H1 (cell line): Measurements from ENCODE around the gene ZIC1. TPM values are rescaled to one million over a fixed set of nuclear protein-coding genes. Genes with fewer than 3 reads are reported as not detected.

Source experiments
- BRCA1 ChIP-seq: IDR thresholded peaks from 2 replicates; pipeline ENCODE4 v1.6.1; 2012; ENCODE audit warnings: low read depth, low read length, improper control_type of control experiment
- FOSL1 ChIP-seq: IDR thresholded peaks from 2 replicates; pipeline ENCODE4 v1.6.1; 2011; ENCODE audit warnings: mild to moderate bottlenecking, low read depth, low read length, moderate library complexity; ENCODE audit not compliant: insufficient read depth
- GABPA ChIP-seq: IDR thresholded peaks from 2 replicates; pipeline ENCODE4 v1.6.1; 2011; ENCODE audit warnings: mild to moderate bottlenecking, low read length, moderate library complexity, borderline replicate concordance; ENCODE audit not compliant: insufficient read depth
- JUN ChIP-seq: IDR thresholded peaks from 2 replicates; pipeline ENCODE4 v1.6.1; 2011; ENCODE audit warnings: low read depth, mild to moderate bottlenecking, improper control_type of control experiment, low read length
- JUND ChIP-seq: IDR thresholded peaks from 2 replicates; pipeline ENCODE4 v1.6.1; 2011; ENCODE audit warnings: mild to moderate bottlenecking, improper control_type of control experiment, low read length
- KDM1A ChIP-seq: fragments of 200-600, 300-600 bp; sonication (generic); IDR thresholded peaks from 2 replicates; pipeline ENCODE4 v1.7.1; 2016; ENCODE audit warnings: mild to moderate bottlenecking, low read length, borderline replicate concordance
- SRF ChIP-seq: IDR thresholded peaks from 2 replicates; pipeline ENCODE4 v1.6.1; 2011; ENCODE audit warnings: mild to moderate bottlenecking, low read depth, low read length, moderate library complexity
- TAF7 ChIP-seq: optimal IDR thresholded peaks from 2 replicates; pipeline ENCODE3; 2011; ENCODE audit warnings: low read depth, mild to moderate bottlenecking, inconsistent platforms, low read length, moderate library complexity, borderline replicate concordance
- TBP ChIP-seq: IDR thresholded peaks from 2 replicates; pipeline ENCODE4 v1.6.1; 2011; ENCODE audit warnings: low read depth, low read length, improper control_type of control experiment
- YY1 ChIP-seq: IDR thresholded peaks from 2 replicates; pipeline ENCODE4 v1.6.1; 2011; ENCODE audit warnings: low read depth, mild to moderate bottlenecking, low read length
- polyA plus RNA-seq, 7 experiments: library from polyadenylated mRNA; depleted of rRNA in 3 of 7; stranded (reverse) in 5 of 7; unstranded in 2 of 7; fragments of >200 nt in 5 of 7; fragments of 200-250 nt in 2 of 7; gene quantifications; 1 replicate in 5 of 7; 2 replicates in 1 of 7; 4 replicates in 1 of 7; pipeline versions ENCODE4 v1.2.1 to v1.2.3, GENCODE V29; 2011 to 2013; ENCODE audit warnings: missing spikeins in 2 of 7, mixed read lengths in 2 of 7
- total RNA-seq: library from RNA; stranded (reverse); fragmentation: NEBNext Ultra II Directional; extraction: Animal tissue kit (Norgen Biotek cat#: 25700); gene quantifications from 2 replicates; pipeline ENCODE4 v1.2.1, GENCODE V29; 2021
- TF ChIP-seq, protein P1 (sequence below): IDR thresholded peaks from 2 replicates; pipeline ENCODE4 v1.6.1; 2011; ENCODE audit warnings: low read depth, mild to moderate bottlenecking, low read length; ENCODE audit not compliant: insufficient read depth

The ZIC1 gene
- total and polyA plus RNA-seq, 2 of the 8 experiments (the other 6 are each of a cell fraction or from before 2014, with no cell fraction given) = 0.80 to 2.2 TPM

DNA sequence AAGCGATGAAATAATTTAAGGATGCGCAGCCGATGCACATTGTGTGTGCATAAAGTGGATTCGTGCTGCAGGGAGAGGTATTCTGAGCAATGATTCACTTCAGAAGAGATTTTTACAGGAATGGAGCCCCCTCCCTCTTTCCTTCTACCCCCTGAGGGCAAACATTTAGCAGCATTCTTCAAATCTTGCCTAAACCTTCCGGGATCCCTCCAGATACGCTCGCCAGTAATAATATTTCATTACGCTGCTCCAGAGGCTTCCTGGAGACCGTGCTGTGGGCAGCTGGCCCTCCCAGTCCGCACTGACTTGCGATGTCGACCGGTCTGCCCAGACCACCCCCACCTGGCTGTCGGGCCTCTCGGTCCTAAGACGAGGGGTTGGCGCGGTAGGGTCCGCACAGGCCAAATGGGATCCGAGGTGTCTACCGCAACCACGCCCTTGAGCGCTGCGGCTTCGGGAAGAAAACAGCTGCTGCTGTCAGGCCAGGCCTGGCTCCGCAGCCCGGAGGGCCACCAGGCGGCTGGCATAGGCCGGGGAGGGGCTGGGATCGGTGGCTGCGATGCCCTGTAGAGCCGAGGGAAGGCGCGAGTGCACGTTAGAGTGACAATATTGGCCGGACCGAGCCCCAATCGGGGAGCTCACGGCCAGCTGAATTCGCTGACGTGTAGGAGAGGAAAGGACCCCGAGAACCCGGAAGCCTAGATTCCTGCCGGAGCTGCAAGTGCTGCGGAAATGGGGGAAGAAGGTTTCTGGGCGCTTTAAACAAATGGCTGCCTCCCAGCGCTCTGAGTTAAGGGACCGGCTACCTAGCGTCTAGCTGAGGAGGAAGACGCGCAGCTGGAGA is 17.2 kb upstream of the ZIC1 start (continued):
- TF ChIP-seq TBP (peak; percentile 35; the same call in 1 of the 2 replicates), TAF7 (no peak), JUN (no peak), FOSL1 (no peak), JUND (no peak), GABPA (no peak), SRF (no peak), YY1 (peak; percentile 73; the same call in 1 of the 2 replicates), KDM1A (no peak), BRCA1 (no peak)
- TF ChIP-seq, protein P1, sequence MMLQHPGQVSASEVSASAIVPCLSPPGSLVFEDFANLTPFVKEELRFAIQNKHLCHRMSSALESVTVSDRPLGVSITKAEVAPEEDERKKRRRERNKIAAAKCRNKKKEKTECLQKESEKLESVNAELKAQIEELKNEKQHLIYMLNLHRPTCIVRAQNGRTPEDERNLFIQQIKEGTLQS = no peak
- TF ChIP-seq, all 59 proteins: peak for 16
